KMS-11 (cell line): Measurements from ENCODE around the gene CH25H.

Experiments
- H2AFZ ChIP-seq: fragments of 200-600 bp; sonication (generic); 2 replicates; pipeline ENCODE4 v1.6.1; 2016; ENCODE audit warnings: antibody characterized with exemption, mixed run types, low read depth
- H3K27ac ChIP-seq: fragments of 200-600 bp; sonication (generic); 2 replicates; pipeline ENCODE4 v1.6.1; 2016; ENCODE audit warnings: mild to moderate bottlenecking, mixed run types
- H3K27me3 ChIP-seq: fragments of 200-600 bp; sonication (generic); 2 replicates; pipeline ENCODE4 v1.6.1; 2017; ENCODE audit warnings: mild to moderate bottlenecking, low read depth, mixed run types, moderate library complexity; ENCODE audit not compliant: insufficient read depth
- H3K36me3 ChIP-seq: fragments of 200-600 bp; sonication (generic); 2 replicates; pipeline ENCODE4 v1.6.1; 2017; ENCODE audit warnings: mild to moderate bottlenecking, mixed run types; ENCODE audit not compliant: insufficient read depth
- H3K4me1 ChIP-seq: fragments of 200-600 bp; sonication (generic); 2 replicates; pipeline ENCODE4 v1.6.1; 2016; ENCODE audit warnings: mild to moderate bottlenecking, low read depth, mixed run types; ENCODE audit not compliant: poor library complexity, severe bottlenecking
- H3K4me2 ChIP-seq: fragments of 200-600 bp; sonication (generic); 2 replicates; pipeline ENCODE4 v1.7.0; 2016; ENCODE audit warnings: mild to moderate bottlenecking, mixed run types
- H3K4me3 ChIP-seq: fragments of 200-600 bp; sonication (generic); IDR thresholded peaks from 2 replicates; pipeline ENCODE4 v1.6.1; 2017; ENCODE audit warnings: low read depth, low read length, mixed read lengths; ENCODE audit not compliant: insufficient read depth
- H3K79me2 ChIP-seq: fragments of 200-600 bp; sonication (generic); 2 replicates; pipeline ENCODE4 v1.6.1; 2016; ENCODE audit warnings: low read depth, mixed run types; ENCODE audit not compliant: insufficient read depth
- H3K9ac ChIP-seq: fragments of 200-600 bp; sonication (generic); 2 replicates; pipeline ENCODE4 v1.6.1; 2016; ENCODE audit warnings: mild to moderate bottlenecking, mixed run types
- H4K20me1 ChIP-seq: fragments of 200-600 bp; sonication (generic); 2 replicates; pipeline ENCODE4 v1.6.1; 2016; ENCODE audit warnings: mild to moderate bottlenecking, mixed run types; ENCODE audit not compliant: insufficient read depth
- CTCF ChIP-seq: fragments of 200-600 bp; sonication (generic); conservative IDR thresholded peaks from 2 replicates; pipeline ENCODE4 v1.6.1; 2017; ENCODE audit warnings: low read depth, mild to moderate bottlenecking, antibody characterized with exemption, low read length, moderate library complexity, mixed read lengths

Gene CH25H

GRCh38 chr10:89213191-89213808 lies 6.2 kb upstream of the CH25H start:
- Histone ChIP-seq H3K4me1 (peaks cover 10% of the 10 kb centered on the region), H3K79me2 (no peaks in the 10 kb centered on the region), H4K20me1 (no peaks in the 10 kb centered on the region), H3K4me3 (no peak overlapping the region), H3K4me2 (no peak overlapping the region), H3K27me3 (no peaks in the 10 kb centered on the region), H3K36me3 (no peaks in the 10 kb centered on the region), H3K9ac (no peak overlapping the region), H3K27ac (no peak overlapping the region), H2AFZ (no peak overlapping the region)
- peak; percentile 57; the same call in 1 of the 2 replicates for TF ChIP-seq CTCF

- no peak overlapping the region for H3K4me2 ChIP-seq
- no peak overlapping the region for H3K27ac ChIP-seq
- H2AFZ ChIP-seq, result no peak overlapping the region
- no peaks in the 10 kb centered on the region for H3K27me3 ChIP-seq
- no peak overlapping the region for H3K4me3 ChIP-seq
- TF ChIP-seq CTCF, result no peak
- H3K9ac ChIP-seq, result no peak overlapping the region
- H3K4me1 ChIP-seq, result no peaks in the 10 kb centered on the region
- no peaks in the 10 kb centered on the region for H4K20me1 ChIP-seq
- H3K79me2 ChIP-seq, result no peaks in the 10 kb centered on the region
- H3K36me3 ChIP-seq, result no peaks in the 10 kb centered on the region
Observed at GRCh38 chr10:89210794-89211425, 3.8 kb upstream of the CH25H start.

- H3K4me1 ChIP-seq, result no peaks in the 10 kb centered on the region
- H3K79me2 ChIP-seq, result no peaks in the 10 kb centered on the region
- no peak overlapping the region for H3K4me3 ChIP-seq
- H4K20me1 ChIP-seq, result no peaks in the 10 kb centered on the region
- H3K9ac ChIP-seq, result no peak overlapping the region
- H3K36me3 ChIP-seq, result no peaks in the 10 kb centered on the region
- H3K4me2 ChIP-seq, result no peak overlapping the region
- no peaks in the 10 kb centered on the region for H3K27me3 ChIP-seq
- H3K27ac ChIP-seq, result no peak overlapping the region
- H2AFZ ChIP-seq, result no peak overlapping the region
- no peak for TF ChIP-seq CTCF
Observed at GRCh38 chr10:89209718-89210117, 2.6 kb upstream of the CH25H start.

GRCh38 chr10:89207801-89208551 lies 859 bp upstream of the CH25H start:
- Histone ChIP-seq H3K36me3 (no peaks in the 10 kb centered on the region), H3K79me2 (no peaks in the 10 kb centered on the region), H4K20me1 (no peaks in the 10 kb centered on the region), H3K9ac (no peak overlapping the region), H3K4me1 (no peaks in the 10 kb centered on the region), H2AFZ (no peak overlapping the region), H3K4me2 (no peak overlapping the region), H3K27me3 (no peaks in the 10 kb centered on the region), H3K4me3 (no peak overlapping the region), H3K27ac (no peak overlapping the region)
- no peak for TF ChIP-seq CTCF
